Mesendoderm (in vitro differentiated cells): ENCODE results near the gene FGF9.

ENCODE experiments used
- DNase-seq: peaks from one replicate; pipeline ENCODE4 v3.0.0; 2013
- H2AK5ac ChIP-seq: 2 replicates; pipeline ENCODE4 v1.6.1; 2013; ENCODE audit warnings: low read length, inconsistent platforms
- H2BK120ac ChIP-seq: 2 replicates; pipeline ENCODE4 v1.6.1; 2013; ENCODE audit warnings: low read depth, mild to moderate bottlenecking, low read length, moderate library complexity, mixed read lengths
- H2BK15ac ChIP-seq: replicated peaks from 2 replicates; pipeline ENCODE4 v1.6.1; 2013; ENCODE audit warnings: low read depth, mild to moderate bottlenecking, moderate library complexity
- H2BK5ac ChIP-seq: 2 replicates; pipeline ENCODE4 v1.6.1; 2013; ENCODE audit warnings: low read length, inconsistent platforms
- H3K18ac ChIP-seq: 2 replicates; pipeline ENCODE4 v1.6.1; 2013; ENCODE audit warnings: mild to moderate bottlenecking, low read length, mixed read lengths
- H3K23ac ChIP-seq: one replicate; pipeline ENCODE4 v1.6.1; 2013; ENCODE audit warnings: low read length
- H3K27ac ChIP-seq: 2 replicates; pipeline ENCODE4 v1.5.1; 2013; ENCODE audit warnings: low read depth, mild to moderate bottlenecking, inconsistent platforms, low read length, moderate library complexity
- H3K27me3 ChIP-seq: 2 replicates; pipeline ENCODE4 v1.6.1; 2013; ENCODE audit warnings: low read length, control low read depth, mild to moderate bottlenecking, inconsistent platforms; ENCODE audit not compliant: insufficient read depth, poor library complexity
- H3K36me3 ChIP-seq: 2 replicates; pipeline ENCODE4 v1.6.1; 2013; ENCODE audit warnings: low read length, inconsistent platforms; ENCODE audit not compliant: control insufficient read depth, insufficient read depth
- H3K4ac ChIP-seq: one replicate; pipeline ENCODE4 v1.6.1; 2013; ENCODE audit warnings: low read depth, mild to moderate bottlenecking, low read length, moderate library complexity
- H3K4me1 ChIP-seq: 2 replicates; pipeline ENCODE4 v1.6.1; 2013; ENCODE audit warnings: low read depth, low read length, inconsistent platforms; ENCODE audit not compliant: control insufficient read depth
- H3K4me2 ChIP-seq: 2 replicates; pipeline ENCODE4 v1.6.1; 2013; ENCODE audit warnings: low read length
- H3K4me3 ChIP-seq: 2 replicates; pipeline ENCODE4 v1.5.1; 2013; ENCODE audit warnings: mild to moderate bottlenecking, low read length
- H3K56ac ChIP-seq: one replicate; pipeline ENCODE4 v1.6.1; 2013; ENCODE audit warnings: low read length
- H3K79me1 ChIP-seq: 2 replicates; pipeline ENCODE4 v1.6.1; 2013; ENCODE audit warnings: low read length, inconsistent platforms
- H3K79me2 ChIP-seq: 2 replicates; pipeline ENCODE4 v1.6.1; 2013; ENCODE audit warnings: mild to moderate bottlenecking, low read length; ENCODE audit not compliant: control insufficient read depth, insufficient read depth
- H3K9ac ChIP-seq: 2 replicates; pipeline ENCODE4 v1.6.1; 2013; ENCODE audit warnings: low read length, inconsistent platforms
- H4K5ac ChIP-seq: one replicate; pipeline ENCODE4 v1.6.1; 2013; ENCODE audit warnings: low read length
- H4K8ac ChIP-seq: one replicate; pipeline ENCODE4 v1.6.1; 2013; ENCODE audit warnings: low read depth, mild to moderate bottlenecking, control low read depth, low read length, moderate library complexity
- WGBS: extraction: QIAGEN DNeasy Blood & Tissue Kit; methylation state at CpG from one replicate; pipeline ENCODE4 v1.1.7; 2013; ENCODE audit warnings: low lambda C conversion rate, missing lambda C conversion rate; ENCODE audit not compliant: insufficient coverage; ENCODE audit errors: extremely low coverage; 5-methylcytosine and 5-hydroxymethylcytosine counted together

FGF9 gene

DNA sequence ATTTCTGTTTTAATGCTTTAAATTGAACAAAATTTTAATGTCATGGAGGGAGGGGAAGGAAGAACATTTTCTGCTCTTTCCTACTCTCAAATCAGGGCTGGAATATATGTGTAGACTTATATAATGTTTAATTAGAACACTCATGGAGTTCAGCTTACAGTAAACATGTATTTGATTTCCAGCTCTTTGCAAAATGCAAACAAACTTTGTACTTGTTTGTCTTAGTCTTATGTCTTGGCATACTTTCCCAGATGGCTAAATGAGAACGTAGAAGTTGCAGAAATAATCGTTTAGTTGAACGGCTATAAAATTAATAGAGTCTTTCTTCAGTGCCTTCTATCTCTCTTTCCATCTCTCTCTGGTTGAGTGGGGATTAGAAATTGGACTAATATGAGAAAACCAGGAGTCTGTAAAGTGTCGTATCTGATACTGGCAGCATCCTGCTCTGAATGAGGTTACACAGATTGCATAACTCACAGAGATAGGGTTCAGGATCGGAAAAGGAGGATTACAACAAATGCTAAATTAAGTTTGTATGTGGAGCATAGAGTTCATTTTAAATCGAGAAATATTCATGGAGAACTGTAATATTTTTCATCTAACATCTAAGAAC is 82.3 kb downstream of the FGF9 start:
- no peak overlapping the region for H4K8ac ChIP-seq
- no peaks in the 10 kb centered on the region for H3K36me3 ChIP-seq
- no peak overlapping the region for H3K27ac ChIP-seq
- no peak overlapping the region for H2BK5ac ChIP-seq
- H4K5ac ChIP-seq = no peak overlapping the region
- no peak overlapping the region for H3K9ac ChIP-seq
- no peak overlapping the region for H3K23ac ChIP-seq
- H3K4me2 ChIP-seq = no peak overlapping the region
- no peak overlapping the region for H2BK15ac ChIP-seq
- no peak overlapping the region for H3K4ac ChIP-seq
- no peaks in the 10 kb centered on the region for H3K79me2 ChIP-seq
- H3K4me3 ChIP-seq = no peak overlapping the region
- H3K79me1 ChIP-seq = no peaks in the 10 kb centered on the region
- no peak overlapping the region for H2AK5ac ChIP-seq
- no peak overlapping the region for H2BK120ac ChIP-seq
- H3K4me1 ChIP-seq = peaks cover 2% of the 10 kb centered on the region
- H3K27me3 ChIP-seq = no peaks in the 10 kb centered on the region
- H3K18ac ChIP-seq = no peak overlapping the region
- no peak overlapping the region for H3K56ac ChIP-seq
- no peak for DNase-seq
- no CpG with 5 or more reads among the region's 6 CpGs for WGBS
